Testis (tissue), 2 donors: ENCODE measurements around the gene HDHD3.

Experiments used
- CTCF ChIP-seq, 3 experiments: fragments of 450-650 bp in 2 of 3; fragments of 200-600 bp in 1 of 3; sonication (generic) in 1 of 3; IDR thresholded peaks; one replicate each; pipeline ENCODE4 v1.5.1; 2016 to 2019; ENCODE audit warnings: antibody characterized with exemption in 3 of 3, mild to moderate bottlenecking in 2 of 3, moderate library complexity in 1 of 3
- POLR2A ChIP-seq: fragments of 450-650 bp; IDR thresholded peaks from one replicate; pipeline ENCODE4 v1.6.1; 2017; ENCODE audit warnings: antibody characterized with exemption, mild to moderate bottlenecking, moderate library complexity

GRCh38 chr9:113363336-113363735 lies 13.4 kb downstream of the HDHD3 start:
- TF ChIP-seq CTCF (IDR thresholded peaks at IDR 0.05) = no peak
- no peak for TF ChIP-seq POLR2A
